Activated naive CD4-positive, alpha-beta T cell treated with anti-CD3 and anti-CD28 coated beads, Interleukin-2, amount 50 U/mL, for 16 hours (primary cell): ENCODE data around the gene MVB12B.

ENCODE experiments used
- DNase-seq: peaks from one replicate; pipeline ENCODE4 v3.0.0-alpha.2; 2020

The MVB12B gene

GRCh38 chr9:126331964-126332748, 5.5 kb downstream of the MVB12B start:
- DNase-seq, result no peak

DNA sequence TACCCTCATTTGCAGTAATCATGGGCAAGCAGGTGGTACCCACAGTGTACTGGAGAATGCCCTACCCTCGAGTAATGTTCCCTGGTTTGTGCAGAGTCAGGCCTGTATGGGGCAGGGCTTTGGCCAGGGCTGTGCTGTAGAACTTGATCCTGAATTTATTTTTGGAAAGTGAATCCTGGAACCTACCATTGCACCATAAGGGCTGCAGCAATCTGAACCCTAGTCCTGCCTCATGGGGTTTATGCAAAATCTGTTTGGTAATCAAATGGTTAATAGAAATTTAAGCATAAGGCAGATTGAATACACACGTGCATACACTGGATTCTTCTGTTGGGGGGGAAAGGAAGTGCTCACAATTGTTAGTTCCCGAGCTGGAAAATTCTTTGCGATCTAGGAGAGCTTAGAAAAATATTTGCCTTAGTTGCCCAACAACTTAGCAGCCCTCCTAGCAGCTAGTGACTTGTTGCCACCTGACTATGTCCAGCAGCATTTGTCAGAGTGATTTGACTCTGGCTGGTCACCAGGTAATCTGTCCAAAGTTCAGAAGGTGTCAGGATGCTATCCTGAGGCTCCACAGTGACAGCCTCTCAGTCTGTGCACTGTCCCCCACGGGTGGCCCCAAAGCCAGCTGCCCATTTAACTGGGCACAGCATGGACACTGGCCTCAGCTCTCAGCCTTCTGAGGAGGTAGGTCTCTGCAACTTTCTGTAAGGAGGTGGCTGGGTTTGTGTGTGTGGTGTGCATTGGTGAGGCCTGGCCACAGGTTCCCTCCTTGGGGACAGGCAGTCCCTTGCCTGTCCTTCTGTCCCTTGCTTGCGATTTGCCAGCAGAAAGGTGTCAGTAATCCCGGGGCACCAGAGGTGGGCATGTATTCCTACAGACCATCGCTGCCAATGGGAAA, 8.3 kb downstream of the MVB12B start:
- no peak for DNase-seq

DNA sequence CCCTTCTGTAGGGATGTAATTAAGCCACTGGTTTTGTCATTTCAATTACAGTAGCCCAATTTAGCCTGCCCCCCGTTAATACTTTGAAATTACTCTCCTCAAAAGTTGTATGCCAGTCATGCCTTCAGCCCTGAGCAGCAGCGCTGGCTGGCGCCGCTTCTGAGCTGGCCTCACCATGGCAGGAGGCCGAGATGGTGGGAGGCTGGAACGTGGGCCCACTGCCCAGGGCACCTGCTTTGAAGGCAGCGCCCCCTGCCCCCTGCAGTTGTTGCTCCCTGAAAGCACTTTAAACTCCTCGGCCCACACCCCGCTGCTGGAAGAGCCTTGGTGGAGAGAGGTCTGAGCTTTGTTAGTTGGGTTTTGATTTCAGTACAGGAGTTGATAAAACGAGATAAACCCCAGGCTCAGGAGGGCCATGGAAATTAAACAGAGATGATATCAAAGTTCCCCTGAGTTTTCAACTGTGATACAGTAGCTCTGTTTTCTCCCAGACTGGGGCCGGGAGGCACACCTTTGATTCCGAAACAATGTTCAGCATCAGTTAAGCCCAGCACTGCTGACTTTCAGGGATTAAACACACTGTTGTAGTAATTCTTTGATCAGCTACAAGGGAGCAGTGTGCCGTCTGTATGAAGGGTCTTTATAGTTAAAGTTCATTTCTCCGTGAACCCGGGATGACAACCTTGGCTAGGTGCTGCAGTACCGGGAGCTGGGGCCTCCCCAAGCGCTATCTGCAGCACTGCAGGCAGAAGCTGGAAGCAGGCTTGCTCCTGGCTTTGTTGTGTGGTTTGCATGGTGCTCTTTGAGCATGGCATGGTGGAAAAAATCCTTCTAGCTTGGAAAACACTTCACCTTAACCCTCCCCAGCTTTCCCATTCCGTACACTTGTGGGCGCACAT, 9.5 kb downstream of the MVB12B start:
- no peak for DNase-seq

DNA sequence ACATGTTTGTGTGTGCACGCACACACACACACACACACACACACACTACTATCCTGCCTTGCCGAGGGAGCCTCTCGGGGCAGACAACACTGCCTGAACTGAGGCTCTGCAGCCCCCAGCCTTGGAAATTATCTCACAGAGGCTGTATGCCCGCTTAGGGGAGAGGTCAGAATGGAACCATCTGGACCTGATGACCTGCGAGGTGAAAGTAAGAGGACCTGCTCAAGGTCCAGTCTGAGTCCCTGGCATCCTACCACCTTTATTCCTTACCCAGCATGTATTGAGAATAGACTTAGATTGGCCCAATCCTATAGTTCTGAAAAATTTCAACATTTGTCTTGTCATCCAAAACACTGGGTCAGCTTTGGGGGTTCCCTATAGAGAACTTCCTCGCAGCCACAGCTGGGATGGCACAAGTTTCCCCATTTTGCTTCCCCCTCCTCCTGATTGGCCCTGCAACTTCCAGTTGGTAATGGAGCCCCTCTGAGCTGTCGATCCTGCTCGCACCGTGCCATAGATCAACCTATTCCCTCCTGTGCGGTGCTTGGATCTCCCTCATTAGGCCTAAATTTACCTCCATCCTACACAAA, 10.2 kb downstream of the MVB12B start:
- DNase-seq, result no peak

DNA sequence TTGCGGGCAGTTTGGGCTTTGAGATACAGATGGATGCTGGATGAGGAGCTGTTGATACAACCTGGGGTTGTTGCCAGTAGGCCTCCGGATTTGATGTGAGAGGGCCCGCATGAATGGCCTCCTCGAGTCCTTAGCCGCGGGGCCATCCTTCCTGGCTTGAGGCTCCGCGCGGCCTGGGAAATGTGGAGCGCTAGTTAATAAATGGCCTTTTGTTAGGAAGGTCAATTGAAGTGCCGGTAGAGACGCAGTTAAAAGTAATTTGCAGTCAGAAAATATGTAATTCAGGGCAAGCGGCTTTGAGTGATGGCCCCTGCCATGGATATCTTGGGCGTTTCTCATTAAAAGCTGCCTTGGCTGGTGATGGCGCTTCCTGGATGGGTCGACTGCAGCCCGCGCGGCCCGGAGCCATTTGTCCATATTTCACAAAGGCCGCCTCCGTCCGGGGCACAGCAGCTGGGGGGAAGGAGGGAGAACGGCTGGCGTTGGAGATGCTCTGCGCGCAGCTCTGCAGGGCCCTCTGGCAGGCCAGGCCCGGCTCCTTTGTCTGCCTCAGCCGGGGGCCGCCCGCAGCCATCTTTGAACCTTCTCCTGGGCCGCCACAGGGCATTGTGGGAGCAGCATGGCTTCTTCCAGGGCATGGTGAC, 11.2 kb downstream of the MVB12B start:
- DNase-seq, result no peak

GRCh38 chr9:126338945-126339344, 12.3 kb downstream of the MVB12B start:
- no peak for DNase-seq

GRCh38 chr9:126341426-126341825, 14.8 kb downstream of the MVB12B start:
- DNase-seq, result no peak

- no peak for DNase-seq
These were observed 15.3 kb downstream of the MVB12B start for GRCh38 chr9:126341902-126342301.

GRCh38 chr9:126342621-126343031, 16.0 kb downstream of the MVB12B start:
- DNase-seq, result no peak

- DNase-seq, result no peak
These were observed 16.7 kb downstream of the MVB12B start for GRCh38 chr9:126343271-126343700.

DNA sequence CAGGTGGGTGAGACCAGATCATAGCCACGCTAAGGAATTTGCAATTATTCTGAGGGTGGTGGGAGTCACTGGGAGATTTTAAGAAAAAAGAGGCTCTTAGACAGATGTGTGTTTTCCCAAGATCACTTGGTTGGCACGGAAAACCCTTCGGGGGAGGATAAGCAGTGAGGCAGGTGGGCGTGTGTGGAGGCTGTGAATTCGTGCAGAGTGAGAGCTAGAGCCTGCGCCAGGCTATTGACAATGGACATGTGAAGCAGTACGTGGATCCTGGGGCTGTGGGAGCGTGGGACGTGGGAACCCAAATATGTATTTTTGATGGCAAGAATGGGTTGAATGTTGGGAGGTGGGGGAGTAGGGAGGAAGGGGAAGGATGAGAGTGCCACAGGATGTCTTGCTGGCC, 19.4 kb downstream of the MVB12B start:
- no peak for DNase-seq

DNA sequence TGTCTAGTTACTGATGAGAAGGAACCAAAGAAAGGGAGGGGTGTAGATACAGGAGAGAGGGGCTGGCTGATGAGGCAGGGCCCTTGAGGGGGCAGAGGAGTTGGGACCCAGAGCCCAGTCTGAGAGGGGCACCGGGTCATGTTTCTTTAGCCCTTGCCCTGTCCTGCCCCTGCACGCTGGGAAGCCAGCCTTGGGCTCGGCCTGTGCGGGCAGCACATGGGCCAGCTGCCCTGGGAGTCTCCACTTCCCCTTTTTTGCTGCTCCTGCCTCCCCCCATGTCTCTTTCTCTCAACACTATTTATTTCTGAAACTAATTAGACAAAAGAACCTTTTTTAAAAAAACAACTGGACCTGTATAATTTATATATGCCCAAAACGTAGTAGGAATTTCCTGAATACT, 20.5 kb downstream of the MVB12B start:
- no peak for DNase-seq

DNA sequence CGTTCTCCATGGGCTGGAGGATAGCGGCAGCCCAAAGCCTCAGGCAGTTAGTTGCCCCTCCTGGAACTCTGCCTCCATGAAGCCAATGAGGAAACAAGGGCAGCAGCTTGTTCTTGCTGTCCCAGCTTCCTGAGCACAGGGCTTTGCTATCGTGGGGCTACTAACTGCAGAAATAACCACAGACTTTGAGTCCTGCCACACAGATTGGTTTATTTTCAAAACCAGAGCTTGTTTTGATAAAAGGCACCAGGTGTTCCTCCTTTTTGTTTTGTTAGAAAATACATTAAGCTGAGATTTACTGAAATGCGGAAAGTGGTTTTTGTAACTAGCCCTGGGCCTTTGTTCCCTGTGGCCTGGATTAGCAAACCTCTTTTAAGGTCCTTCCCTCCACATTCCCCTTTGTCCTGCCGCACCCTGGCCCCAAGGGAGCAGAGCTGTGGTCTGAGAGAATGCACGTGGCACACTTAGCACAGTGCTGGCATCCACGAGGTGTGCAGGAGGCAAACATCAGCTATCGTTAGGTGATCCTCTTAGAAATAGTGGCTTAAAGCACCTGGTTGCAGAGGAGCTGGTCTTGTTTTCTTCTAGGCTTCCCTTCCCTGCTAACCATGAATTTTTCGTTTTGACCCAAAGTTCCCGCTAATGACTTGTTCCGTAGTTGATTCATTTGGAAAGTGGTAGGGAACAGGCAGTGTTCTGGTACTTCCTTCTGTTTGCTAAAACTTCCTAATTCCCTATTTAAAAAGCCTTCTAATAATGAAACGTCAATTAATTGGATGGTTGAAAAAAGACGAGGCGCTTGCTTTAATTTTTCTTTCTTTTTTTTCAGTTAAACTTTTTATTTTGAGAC, 21.5 kb downstream of the MVB12B start:
- DNase-seq, result no peak

DNA sequence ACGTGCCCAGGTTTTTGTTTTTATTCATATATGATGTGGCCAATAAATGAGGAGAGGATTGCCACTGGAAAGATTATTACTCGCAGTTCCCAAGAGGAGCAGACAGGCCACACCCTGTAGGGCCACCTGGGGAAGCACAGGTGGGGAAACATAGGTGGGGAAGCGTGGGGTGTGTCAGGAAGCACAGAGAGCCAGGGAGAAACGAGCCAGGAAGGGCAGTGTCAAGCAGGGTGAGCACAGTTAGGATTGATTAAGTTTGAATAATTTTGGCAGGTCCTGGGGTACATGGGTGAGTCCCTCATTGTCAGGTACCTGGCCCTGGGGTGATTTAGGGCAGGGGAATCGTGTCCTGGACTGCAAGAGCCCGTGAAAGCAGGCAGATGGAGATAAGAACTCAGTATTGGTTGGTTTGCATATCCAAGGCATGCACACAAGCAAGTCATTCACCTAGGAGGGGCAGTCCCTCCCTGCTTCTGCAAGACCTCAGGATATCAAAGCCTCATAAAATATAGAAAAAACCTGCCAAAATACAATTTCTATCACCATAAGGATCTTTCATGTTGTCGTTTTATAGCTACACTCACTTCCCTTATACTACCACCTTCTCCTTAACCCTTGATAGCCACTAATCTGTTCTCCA, 22.4 kb downstream of the MVB12B start:
- no peak for DNase-seq

DNA sequence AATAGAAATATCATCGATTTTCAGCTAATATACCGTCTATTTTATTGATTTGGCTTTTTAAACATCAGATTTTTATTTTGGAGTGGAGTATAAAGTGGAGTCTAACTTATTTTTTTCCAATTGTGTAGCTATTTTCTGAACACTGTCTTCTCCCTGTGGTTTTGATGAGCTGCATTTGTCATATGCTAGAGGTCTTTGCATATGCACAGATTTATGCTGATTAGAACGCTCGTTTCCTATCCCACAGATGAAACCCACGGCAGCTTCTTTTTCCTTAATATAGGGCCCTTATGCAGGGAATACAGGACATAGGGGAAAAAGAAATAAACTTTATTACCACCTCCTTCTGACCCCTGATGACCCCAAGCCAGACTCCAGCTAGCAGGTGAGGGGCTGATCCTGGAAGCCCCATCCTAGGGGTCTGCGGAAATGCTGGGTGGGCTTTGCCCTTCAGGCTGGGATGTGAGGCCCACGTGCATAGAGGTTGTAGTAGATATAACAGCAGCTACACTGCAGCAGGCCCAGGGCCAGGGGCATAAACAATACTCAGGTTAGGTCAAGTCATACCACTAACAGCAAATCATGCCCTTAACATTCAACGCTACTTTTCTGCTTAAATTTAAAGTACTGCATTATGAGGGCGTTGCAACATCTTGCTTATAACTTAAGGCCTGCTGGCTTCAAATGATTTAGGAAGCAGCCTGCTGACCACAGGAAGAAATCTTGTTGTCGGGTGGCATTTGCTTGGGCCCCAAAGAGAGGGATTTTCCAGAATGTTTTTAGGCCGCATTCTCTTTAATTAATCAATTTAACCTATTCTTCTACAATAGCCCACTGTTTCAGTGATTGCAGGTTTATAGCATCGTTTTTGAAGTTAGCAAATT, 28.5 kb downstream of the MVB12B start:
- no peak for DNase-seq

DNA sequence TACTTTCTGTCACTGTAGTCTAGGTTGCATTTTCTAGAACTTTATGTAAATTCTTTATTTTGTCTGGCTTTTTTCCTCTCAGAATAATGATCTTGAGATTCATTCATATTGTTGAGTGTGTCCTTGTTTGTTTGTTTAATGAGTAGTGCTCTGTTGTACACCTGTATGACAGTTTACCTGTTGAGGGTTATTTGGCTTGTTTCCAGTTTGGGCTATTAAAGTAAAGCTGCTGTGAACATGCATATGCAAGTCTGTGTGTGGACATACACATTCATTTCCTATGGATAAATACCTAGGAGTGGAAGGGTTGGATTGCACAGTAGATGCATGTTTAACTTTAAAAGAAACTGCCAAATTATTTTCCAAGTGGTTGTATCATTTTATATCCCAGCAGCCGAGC, 30.4 kb downstream of the MVB12B start:
- no peak for DNase-seq

DNA sequence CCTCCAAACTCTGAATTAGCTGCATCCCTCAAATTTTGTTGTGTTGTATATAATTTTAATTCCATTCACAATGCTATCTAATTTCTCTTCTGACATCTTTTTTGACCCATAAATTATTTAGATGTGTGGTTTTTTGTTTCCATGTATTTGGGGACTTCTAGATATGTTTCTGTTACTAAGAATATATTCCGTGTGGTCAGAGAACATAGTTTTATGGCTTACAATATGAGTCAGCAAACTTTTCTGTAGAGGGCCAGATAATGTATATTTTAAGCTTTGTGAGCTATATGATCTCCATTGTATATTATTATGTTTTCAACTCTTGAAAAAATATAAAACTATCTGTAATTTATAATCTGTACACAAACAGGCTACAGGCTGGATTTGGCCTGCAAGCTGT, 33.4 kb downstream of the MVB12B start:
- DNase-seq, result no peak

DNA sequence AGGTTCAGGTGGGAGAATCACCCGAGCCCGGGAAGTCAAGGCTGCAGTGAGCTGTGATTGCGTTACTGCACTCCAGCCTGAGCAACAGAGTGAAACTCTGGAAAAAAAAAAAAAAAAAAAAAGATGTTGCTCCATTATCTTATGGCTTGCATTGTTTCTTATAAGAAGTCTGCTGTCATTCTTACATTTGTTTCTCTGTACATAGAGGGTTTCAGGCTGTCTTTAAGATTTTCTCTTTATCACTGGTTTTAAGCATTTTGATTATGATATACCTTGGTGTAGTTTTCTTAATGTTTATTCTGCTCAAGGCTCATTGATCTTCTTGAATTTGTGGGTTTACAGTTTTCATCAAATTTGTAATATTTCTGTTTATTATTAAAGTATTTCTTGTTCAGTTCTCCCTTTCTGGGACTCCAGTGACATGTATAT, 35.2 kb downstream of the MVB12B start:
- DNase-seq, result no peak

GRCh38 chr9:126363250-126363649, 36.6 kb downstream of the MVB12B start:
- no peak for DNase-seq
